22Rv1 (cell line): ENCODE results near the gene TPCN2.

ENCODE experiments used
- CTCF ChIP-seq: fragments of 450-650 bp; IDR thresholded peaks from 2 replicates; pipeline ENCODE4 v1.5.1; 2017; ENCODE audit warnings: mild to moderate bottlenecking
- ZFX ChIP-seq: fragments of 450-650 bp; IDR thresholded peaks from 2 replicates; pipeline ENCODE4 v1.6.1; 2017; ENCODE audit warnings: antibody characterized with exemption, borderline replicate concordance

- TF ChIP-seq CTCF: no peak
- no peak for TF ChIP-seq ZFX
Observed at GRCh38 chr11:69174841-69175240, 126.1 kb downstream of the TPCN2 start.
